Measurements from ENCODE around the gene CASK.

GRCh38 chrX:41862562-41863184 lies 60.7 kb downstream of the CASK start:
- TF ChIP-seq, protein P1, sequence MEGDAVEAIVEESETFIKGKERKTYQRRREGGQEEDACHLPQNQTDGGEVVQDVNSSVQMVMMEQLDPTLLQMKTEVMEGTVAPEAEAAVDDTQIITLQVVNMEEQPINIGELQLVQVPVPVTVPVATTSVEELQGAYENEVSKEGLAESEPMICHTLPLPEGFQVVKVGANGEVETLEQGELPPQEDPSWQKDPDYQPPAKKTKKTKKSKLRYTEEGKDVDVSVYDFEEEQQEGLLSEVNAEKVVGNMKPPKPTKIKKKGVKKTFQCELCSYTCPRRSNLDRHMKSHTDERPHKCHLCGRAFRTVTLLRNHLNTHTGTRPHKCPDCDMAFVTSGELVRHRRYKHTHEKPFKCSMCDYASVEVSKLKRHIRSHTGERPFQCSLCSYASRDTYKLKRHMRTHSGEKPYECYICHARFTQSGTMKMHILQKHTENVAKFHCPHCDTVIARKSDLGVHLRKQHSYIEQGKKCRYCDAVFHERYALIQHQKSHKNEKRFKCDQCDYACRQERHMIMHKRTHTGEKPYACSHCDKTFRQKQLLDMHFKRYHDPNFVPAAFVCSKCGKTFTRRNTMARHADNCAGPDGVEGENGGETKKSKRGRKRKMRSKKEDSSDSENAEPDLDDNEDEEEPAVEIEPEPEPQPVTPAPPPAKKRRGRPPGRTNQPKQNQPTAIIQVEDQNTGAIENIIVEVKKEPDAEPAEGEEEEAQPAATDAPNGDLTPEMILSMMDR (IDR thresholded peaks at IDR 0.05): no peak
- TF ChIP-seq EP300 (IDR thresholded peaks at IDR 0.05) (no peak), POLR2A (IDR thresholded peaks at IDR 0.05) (no peak)

All from tibial nerve (tissue), 4 donors.